Fibroblast of pulmonary artery (primary cell): ENCODE measurements around the gene RIPOR1.
A peak's percentile ranks its signal among the peaks of the same experiment; 100 is the strongest.

Experiments used
- DNase-seq: peaks from one replicate; pipeline ENCODE4 v3.0.0-alpha.2; 2010; ENCODE audit warnings: low read depth
- H3K4me3 ChIP-seq: replicated peaks from 2 replicates; pipeline ENCODE4 v1.5.1; 2011; ENCODE audit warnings: low read depth, mild to moderate bottlenecking, control low read depth, low read length, moderate library complexity
- TF ChIP-seq, protein P1 (sequence below): IDR thresholded peaks from 2 replicates; pipeline ENCODE4 v1.5.1; 2011; ENCODE audit warnings: mild to moderate bottlenecking, control low read depth, low read length, inconsistent platforms; ENCODE audit errors: missing control alignments

RIPOR1 gene

GRCh38 chr16:67594256-67594915, 65.8 kb downstream of the RIPOR1 start:
- TF ChIP-seq, protein P1, sequence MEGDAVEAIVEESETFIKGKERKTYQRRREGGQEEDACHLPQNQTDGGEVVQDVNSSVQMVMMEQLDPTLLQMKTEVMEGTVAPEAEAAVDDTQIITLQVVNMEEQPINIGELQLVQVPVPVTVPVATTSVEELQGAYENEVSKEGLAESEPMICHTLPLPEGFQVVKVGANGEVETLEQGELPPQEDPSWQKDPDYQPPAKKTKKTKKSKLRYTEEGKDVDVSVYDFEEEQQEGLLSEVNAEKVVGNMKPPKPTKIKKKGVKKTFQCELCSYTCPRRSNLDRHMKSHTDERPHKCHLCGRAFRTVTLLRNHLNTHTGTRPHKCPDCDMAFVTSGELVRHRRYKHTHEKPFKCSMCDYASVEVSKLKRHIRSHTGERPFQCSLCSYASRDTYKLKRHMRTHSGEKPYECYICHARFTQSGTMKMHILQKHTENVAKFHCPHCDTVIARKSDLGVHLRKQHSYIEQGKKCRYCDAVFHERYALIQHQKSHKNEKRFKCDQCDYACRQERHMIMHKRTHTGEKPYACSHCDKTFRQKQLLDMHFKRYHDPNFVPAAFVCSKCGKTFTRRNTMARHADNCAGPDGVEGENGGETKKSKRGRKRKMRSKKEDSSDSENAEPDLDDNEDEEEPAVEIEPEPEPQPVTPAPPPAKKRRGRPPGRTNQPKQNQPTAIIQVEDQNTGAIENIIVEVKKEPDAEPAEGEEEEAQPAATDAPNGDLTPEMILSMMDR, result no peak
- no peak overlapping the region for H3K4me3 ChIP-seq
- peak; percentile 4 for DNase-seq

DNA sequence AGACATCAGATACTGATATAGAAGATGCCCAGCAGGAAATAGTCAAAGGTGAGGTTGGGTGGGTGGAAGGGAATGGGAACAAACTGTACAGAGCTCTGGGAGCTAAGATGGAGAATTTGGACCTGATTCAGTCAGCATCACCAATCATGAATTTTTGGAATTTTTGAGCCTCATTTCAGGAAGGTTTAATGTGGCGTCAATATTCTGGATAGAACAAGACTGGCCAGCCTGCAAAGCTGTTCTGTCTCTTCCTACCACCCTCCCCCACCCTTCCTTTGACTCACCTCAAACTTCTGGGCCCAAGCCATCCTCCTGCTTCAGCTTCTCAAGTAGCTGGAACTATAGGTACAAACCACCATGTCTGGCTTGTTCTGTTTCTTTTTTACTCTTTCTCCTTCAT, 66.3 kb downstream of the RIPOR1 start:
- TF ChIP-seq, protein P1, result no peak
- peak; percentile 71 for DNase-seq
- H3K4me3 ChIP-seq, result no peak overlapping the region
